Tibial nerve (tissue), 4 donors: ENCODE measurements around the gene LCN12. TPM values are rescaled to one million over a fixed set of nuclear protein-coding genes. Genes with fewer than 3 reads are reported as not detected.

ENCODE experiments used
- DNase-seq, 2 donors: peaks; one replicate each; pipeline ENCODE4 v3.0.0-alpha.2; 2019; ENCODE audit warnings: low spot score in 2 of 2
- H3K27ac ChIP-seq, 4 donors: fragments of 200-600 bp; sonication (generic) in 3 of 4; one replicate each; pipeline ENCODE4 v1.5.1; 2017 to 2019; ENCODE audit warnings: mild to moderate bottlenecking in 1 of 4
- H3K27me3 ChIP-seq, 2 donors: fragments of 200-600 bp; sonication (generic) in 1 of 2; one replicate each; pipeline versions ENCODE4 v1.5.1 to v1.6.0; 2017 to 2019
- H3K36me3 ChIP-seq, 3 donors: fragments of 200-600 bp; sonication (generic); one replicate each; pipeline ENCODE4 v1.5.1; 2018 to 2019
- H3K4me1 ChIP-seq, 4 donors: fragments of 200-600 bp; sonication (generic) in 3 of 4; one replicate each; pipeline ENCODE4 v1.5.1; 2017 to 2019
- H3K4me3 ChIP-seq, 4 donors: fragments of 200-600 bp; sonication (generic) in 3 of 4; one replicate each; pipeline ENCODE4 v1.5.1; 2017 to 2019; ENCODE audit warnings: mild to moderate bottlenecking in 1 of 4, moderate library complexity in 1 of 4
- H3K9me3 ChIP-seq, 4 donors: fragments of 200-600 bp; sonication (generic) in 3 of 4; one replicate each; pipeline ENCODE4 v1.5.1; 2017 to 2019
- CTCF ChIP-seq, 5 experiments: fragments of 200-600 bp in 3 of 5; fragments of 450-650 bp in 2 of 5; sonication (generic) in 3 of 5; IDR thresholded peaks; one replicate each; pipeline ENCODE4 v1.5.1; 2016 to 2019; ENCODE audit warnings: antibody characterized with exemption in 5 of 5, mild to moderate bottlenecking in 3 of 5, moderate library complexity in 2 of 5
- EP300 ChIP-seq, 2 donors: sonication (generic); formaldehyde crosslinking; IDR thresholded peaks; one replicate each; pipeline ENCODE4 v1.6.1; 2017; ENCODE audit warnings: antibody characterized with exemption in 2 of 2, mild to moderate bottlenecking in 1 of 2
- POLR2A ChIP-seq, 2 donors: fragments of 450-650 bp; IDR thresholded peaks; one replicate each; pipeline ENCODE4 v1.6.1; 2017; ENCODE audit warnings: antibody characterized with exemption in 2 of 2, mild to moderate bottlenecking in 2 of 2, moderate library complexity in 2 of 2
- WGBS, 2 donors: methylation state at CpG; one replicate each; pipeline ENCODE4 v1.1.5; 2018; 5-methylcytosine and 5-hydroxymethylcytosine counted together
- total RNA-seq, 4 donors: library from RNA; depleted of rRNA; stranded (reverse); fragments of >200 nt; gene quantifications; one replicate each; pipeline ENCODE4 v1.1.0, GENCODE V29; 2016

LCN12 gene
- total RNA-seq, 4 donors from 2014 or later: 2.4 to 16.8 (median 7.8) TPM

GRCh38 chr9:136964833-136965422 lies 12.9 kb downstream of the LCN12 start:
- DNase-seq: no peak
- TF ChIP-seq EP300 (IDR thresholded peaks at IDR 0.05) (no peak), CTCF (IDR thresholded peaks at IDR 0.05) (no peak), POLR2A (IDR thresholded peaks at IDR 0.05) (no peak)
- no peaks in the 10 kb centered on the region for H3K9me3 ChIP-seq
- peak overlapping the region in 3 of 4 donors; percentile 36 to 88 (median 42) for H3K27ac ChIP-seq
- no peak overlapping the region for H3K4me3 ChIP-seq
- peaks cover 0 to 73% (median 15%) of the 10 kb centered on the region in 4 donors for H3K4me1 ChIP-seq
- H3K27me3 ChIP-seq: no peaks in the 10 kb centered on the region
- 80 to 84% methylated on average over 26 of the region's 26 CpGs for WGBS, 2 donors
- H3K36me3 ChIP-seq: no peaks in the 10 kb centered on the region

- H3K27ac ChIP-seq: peak overlapping the region in 3 of 4 donors; percentile 21 to 66 (median 26)
- WGBS, 2 donors: 22 to 27% methylated on average over 23 of the region's 23 CpGs
- no peaks in the 10 kb centered on the region for H3K9me3 ChIP-seq
- peak overlapping the region in 1 of 4 donors; percentile 3 for H3K4me3 ChIP-seq
- DNase-seq: no peak
- peak; percentile 14 to 33 for TF ChIP-seq EP300 (IDR thresholded peaks at IDR 0.05)
- TF ChIP-seq POLR2A (IDR thresholded peaks at IDR 0.05): no peak
- no peaks in the 10 kb centered on the region for H3K27me3 ChIP-seq
- H3K4me1 ChIP-seq: peaks cover 0 to 66% (median 12%) of the 10 kb centered on the region in 4 donors
- H3K36me3 ChIP-seq: no peaks in the 10 kb centered on the region
Measured at GRCh38 chr9:136965771-136966484, 13.9 kb downstream of the LCN12 start.

- 53 to 59% methylated on average over 6 to 12 of the region's 17 CpGs for WGBS, 2 donors
- Histone ChIP-seq H3K4me3 (no peak overlapping the region), H3K27ac (peak overlapping the region; percentile 2 to 70 (median 37)), H3K4me1 (peaks cover 0 to 57% (median 12%) of the 10 kb centered on the region in 4 donors), H3K36me3 (no peaks in the 10 kb centered on the region), H3K9me3 (no peaks in the 10 kb centered on the region), H3K27me3 (no peaks in the 10 kb centered on the region)
- DNase-seq: no peak
- TF ChIP-seq POLR2A (IDR thresholded peaks at IDR 0.05): no peak
- TF ChIP-seq EP300 (IDR thresholded peaks at IDR 0.05): no peak
- TF ChIP-seq CTCF (IDR thresholded peaks at IDR 0.05): no peak
Measured at GRCh38 chr9:136968333-136969127, 16.5 kb downstream of the LCN12 start.

- Histone ChIP-seq H3K4me3 (no peak overlapping the region), H3K4me1 (peaks cover 0 to 52% (median 12%) of the 10 kb centered on the region in 4 donors), H3K27ac (peak overlapping the region in 3 of 4 donors; percentile 70 to 71 (median 71)), H3K27me3 (no peaks in the 10 kb centered on the region), H3K36me3 (no peaks in the 10 kb centered on the region), H3K9me3 (no peaks in the 10 kb centered on the region)
- WGBS, 2 donors: 54 to 70% methylated on average over 2 to 17 of the region's 17 CpGs
- peak; percentile 50 to 83 for TF ChIP-seq EP300 (IDR thresholded peaks at IDR 0.05)
- no peak for TF ChIP-seq POLR2A (IDR thresholded peaks at IDR 0.05)
- DNase-seq: peak in 1 of 2 donors; percentile 42
Measured at GRCh38 chr9:136969150-136969549, 17.1 kb downstream of the LCN12 start.

GRCh38 chr9:136969774-136970173 lies 17.7 kb downstream of the LCN12 start:
- DNase-seq: no peak
- no peaks in the 10 kb centered on the region for H3K36me3 ChIP-seq
- H3K4me1 ChIP-seq: peaks cover 0 to 51% (median 9%) of the 10 kb centered on the region in 4 donors
- TF ChIP-seq EP300 (IDR thresholded peaks at IDR 0.05) (no peak), CTCF (IDR thresholded peaks at IDR 0.05) (no peak), POLR2A (IDR thresholded peaks at IDR 0.05) (no peak)
- H3K4me3 ChIP-seq: no peak overlapping the region
- no peaks in the 10 kb centered on the region for H3K9me3 ChIP-seq
- H3K27me3 ChIP-seq: no peaks in the 10 kb centered on the region
- peak overlapping the region in 3 of 4 donors; percentile 70 to 71 (median 71) for H3K27ac ChIP-seq
- WGBS, 2 donors: 58 to 67% methylated on average over 2 to 3 of the region's 5 CpGs
